IMR-90 (cell line): ENCODE measurements around the gene PTPN23. TPM values are rescaled to one million over a fixed set of nuclear protein-coding genes. Genes with fewer than 3 reads are reported as not detected.

Experiments
- ATAC-seq: fragments of 200-7000 bp; cut with Tn5 transposase; 2 replicates; pipeline ENCODE4 v1.9.1; 2020; ENCODE audit warnings: low read depth, mild to moderate bottlenecking, moderate library complexity
- BruUV-seq: library from RNA; stranded (reverse); fragments of 400-500 nt; replicated peaks from 2 replicates; lab custom pipeline; 2021; lab: Mats Ljungman, UMichigan
- CTCF ChIA-PET: fragments of 300-600 bp; formaldehyde crosslinking; extraction: SDS; loops from one replicate; lab custom pipeline; 2021; ENCODE audit warnings: antibody characterized with exemption; lab: Yijun Ruan, JAX
- POLR2A ChIA-PET: fragments of 300-600 bp; sonication (Branson Sonifier 250); formaldehyde crosslinking; loops from one replicate; lab custom pipeline; 2022; ENCODE audit warnings: antibody characterized with exemption; ENCODE audit not compliant: unreplicated experiment; lab: Charles Lee
- DNase-seq: peaks from one replicate; pipeline ENCODE4 v3.0.0; 2013
- H2AFZ ChIP-seq: replicated peaks from 2 replicates; pipeline ENCODE3; 2013; ENCODE audit warnings: low read length, mild to moderate bottlenecking; ENCODE audit not compliant: poor library complexity
- H2AK5ac ChIP-seq: 2 replicates; pipeline ENCODE4 v1.6.1; 2013; ENCODE audit warnings: low read depth, low read length, inconsistent platforms
- H2AK9ac ChIP-seq: replicated peaks from 2 replicates; pipeline ENCODE3; 2013; ENCODE audit warnings: mild to moderate bottlenecking, low read depth, low read length, moderate library complexity; ENCODE audit not compliant: poor library complexity
- H2BK120ac ChIP-seq: 2 replicates; pipeline ENCODE4 v1.6.1; 2013; ENCODE audit warnings: low read depth, low read length, inconsistent platforms
- H2BK15ac ChIP-seq: 3 replicates; pipeline ENCODE4 v1.6.1; 2013; ENCODE audit warnings: low read depth, low read length, inconsistent platforms
- H2BK20ac ChIP-seq: 2 replicates; pipeline ENCODE4 v1.6.1; 2013; ENCODE audit warnings: low read depth, mild to moderate bottlenecking, inconsistent platforms, low read length, moderate library complexity
- H2BK5ac ChIP-seq: 2 replicates; pipeline ENCODE4 v1.6.1; 2013; ENCODE audit warnings: mild to moderate bottlenecking, low read depth, low read length, inconsistent platforms; ENCODE audit not compliant: poor library complexity, severe bottlenecking
- H3K14ac ChIP-seq: replicated peaks from 2 replicates; pipeline ENCODE4 v1.6.1; 2013; ENCODE audit warnings: low read depth, low read length, inconsistent platforms
- H3K18ac ChIP-seq: 2 replicates; pipeline ENCODE4 v1.6.1; 2013; ENCODE audit warnings: low read depth, low read length, control low read depth
- H3K23ac ChIP-seq: 2 replicates; pipeline ENCODE4 v1.6.1; 2013; ENCODE audit warnings: low read depth, low read length, inconsistent platforms
- H3K27ac ChIP-seq: 2 replicates; pipeline ENCODE4 v1.5.1; 2013; ENCODE audit warnings: mild to moderate bottlenecking, control low read depth, low read length; ENCODE audit not compliant: insufficient read depth
- H3K27me3 ChIP-seq: 2 replicates; pipeline ENCODE4 v1.6.1; 2013; ENCODE audit warnings: low read length; ENCODE audit not compliant: control insufficient read depth, insufficient read depth
- H3K36me3 ChIP-seq: 2 replicates; pipeline ENCODE4 v1.6.1; 2013; ENCODE audit warnings: low read length, mixed read lengths; ENCODE audit not compliant: control insufficient read depth, insufficient read depth
- H3K4ac ChIP-seq: 2 replicates; pipeline ENCODE4 v1.6.1; 2013; ENCODE audit warnings: low read depth, low read length, inconsistent platforms
- H3K4me1 ChIP-seq: 2 replicates; pipeline ENCODE4 v1.6.1; 2013; ENCODE audit warnings: low read length, mixed read lengths; ENCODE audit not compliant: control insufficient read depth, insufficient read depth
- H3K4me2 ChIP-seq: 2 replicates; pipeline ENCODE4 v1.6.1; 2013; ENCODE audit warnings: low read depth, mild to moderate bottlenecking, control low read depth, low read length, moderate library complexity
- H3K4me3 ChIP-seq: 2 replicates; pipeline ENCODE4 v1.5.1; 2013; ENCODE audit warnings: low read depth, mild to moderate bottlenecking, control low read depth, low read length, moderate library complexity; ENCODE audit not compliant: insufficient read depth
- H3K56ac ChIP-seq: 2 replicates; pipeline ENCODE4 v1.6.1; 2013; ENCODE audit warnings: low read length, inconsistent platforms; ENCODE audit not compliant: insufficient read depth; ENCODE audit errors: extremely low read depth
- H3K79me1 ChIP-seq, 2 experiments: 2 replicates each; pipeline ENCODE4 v1.6.1; 2013; ENCODE audit warnings: low read length in 2 of 2, inconsistent platforms in 1 of 2, low read depth in 1 of 2
- H3K9ac ChIP-seq: 2 replicates; pipeline ENCODE4 v1.6.1; 2013; ENCODE audit warnings: low read depth, low read length, control low read depth
- H3K9me1 ChIP-seq: 2 replicates; pipeline ENCODE4 v1.6.1; 2013; ENCODE audit warnings: low read length, inconsistent platforms; ENCODE audit not compliant: insufficient read depth
- H3K9me3 ChIP-seq: 2 replicates; pipeline ENCODE4 v1.6.1; 2013; ENCODE audit warnings: low read length; ENCODE audit not compliant: control insufficient read depth, insufficient read depth
- H4K20me1 ChIP-seq: 2 replicates; pipeline ENCODE4 v1.6.1; 2013; ENCODE audit warnings: low read length, inconsistent platforms; ENCODE audit not compliant: insufficient read depth
- H4K5ac ChIP-seq: 2 replicates; pipeline ENCODE4 v1.6.1; 2013; ENCODE audit warnings: mild to moderate bottlenecking, low read depth, low read length, control low read depth
- H4K8ac ChIP-seq, 2 experiments: 2 replicates each; pipeline ENCODE4 v1.6.1; 2013; ENCODE audit warnings: low read depth in 2 of 2, low read length in 2 of 2, control low read depth in 1 of 2, inconsistent platforms in 1 of 2
- H4K91ac ChIP-seq: 2 replicates; pipeline ENCODE4 v1.6.1; 2013; ENCODE audit warnings: low read depth, low read length, inconsistent platforms; ENCODE audit not compliant: insufficient read depth
- BHLHE40 ChIP-seq: fragments of 150-350 bp; IDR thresholded peaks from 2 replicates; pipeline ENCODE4 v1.6.1; 2016; ENCODE audit warnings: mild to moderate bottlenecking, low read depth, low read length
- CEBPB ChIP-seq: IDR thresholded peaks from 2 replicates; pipeline ENCODE4 v1.6.1; 2012; ENCODE audit warnings: low read depth, low read length, improper control_type of control experiment
- CHD1 ChIP-seq: IDR thresholded peaks from 2 replicates; pipeline ENCODE4 v1.6.1; 2012; ENCODE audit warnings: low read depth, low read length, improper control_type of control experiment
- RCOR1 ChIP-seq: IDR thresholded peaks from 2 replicates; pipeline ENCODE4 v1.6.1; 2012; ENCODE audit warnings: mild to moderate bottlenecking, low read length, improper control_type of control experiment; ENCODE audit not compliant: insufficient replicate concordance
- SMC3 ChIP-seq: fragments of 150-350 bp; IDR thresholded peaks from 2 replicates; pipeline ENCODE4 v1.6.1; 2016; ENCODE audit warnings: low read depth, mild to moderate bottlenecking, antibody characterized with exemption, low read length, moderate library complexity
- WGBS, 2 experiments: methylation state at CpG; one replicate each; pipeline versions ENCODE4 v1.1.5 to v1.1.7; 2013; ENCODE audit warnings: missing lambda C conversion rate in 2 of 2; ENCODE audit not compliant: insufficient read length in 1 of 2; ENCODE audit errors: extremely low coverage in 2 of 2; 5-methylcytosine and 5-hydroxymethylcytosine counted together
- dilution Hi-C: fragments of 300-500 bp; cut with HindIII; formaldehyde crosslinking; loops from one replicate; pipeline ENCODE4 v1.14.3; 2018; ENCODE audit warnings: low sequenced_read_pairs; ENCODE audit not compliant: unreplicated experiment
- in situ Hi-C: fragments of 300-500 bp; cut with MboI; formaldehyde crosslinking; loops from 3 replicates; pipeline ENCODE4 v1.14.3; 2019; ENCODE audit warnings: low sequenced_read_pairs, inconsistent platforms, mixed read lengths
- intact Hi-C: fragments of 100-400 bp; cut with micrococcal nuclease; formaldehyde crosslinking; loops from 2 replicates; pipeline ENCODE4 v1.10.0; 2022
- polyA plus RNA-seq, 3 experiments: library from polyadenylated mRNA; depleted of rRNA; stranded (reverse); fragments of >200 nt; gene quantifications; 2 replicates each; pipeline ENCODE4 v1.2.3, GENCODE V29; 2012; ENCODE audit warnings: low replicate concordance in 1 of 3
- total RNA-seq: library from RNA; depleted of rRNA; stranded (reverse); fragments of >200 nt; gene quantifications from 2 replicates; pipeline ENCODE4 v1.2.3, GENCODE V29; 2012
- TF ChIP-seq, protein P1 (sequence below): conservative IDR thresholded peaks from 2 replicates; pipeline ENCODE4 v1.5.1; 2012; ENCODE audit warnings: mild to moderate bottlenecking, low read depth, low read length, improper control_type of control experiment
- TF ChIP-seq, protein P2 (sequence below): fragments of 150-350 bp; IDR thresholded peaks from 2 replicates; pipeline ENCODE4 v1.6.1; 2016; ENCODE audit warnings: low read depth, mild to moderate bottlenecking, low read length, moderate library complexity, borderline replicate concordance

PTPN23 gene
- total and polyA plus RNA-seq, 2 of the 4 experiments (the other 2 are of a cell fraction): 4.5 to 15.1 TPM

DNA sequence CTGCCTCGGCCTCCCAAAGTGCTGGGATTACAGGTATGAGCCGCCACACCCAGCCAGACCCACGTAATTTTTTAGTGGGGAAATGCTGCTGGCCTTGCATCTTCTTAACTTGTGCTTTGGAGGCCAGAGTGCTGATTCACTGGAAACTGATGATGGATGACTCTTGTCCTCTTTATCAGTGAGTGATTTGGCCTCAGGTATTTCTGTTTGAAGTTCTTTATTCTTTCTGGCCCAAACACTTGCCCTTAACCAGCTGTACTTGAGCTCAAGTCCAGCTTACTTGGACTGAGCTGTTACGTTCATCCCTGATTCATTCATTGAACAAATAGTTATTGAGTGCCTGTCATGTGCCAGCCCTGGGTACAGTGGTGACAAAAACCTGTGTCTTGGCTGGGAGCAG, 4.2 kb downstream of the PTPN23 start:
- no peak overlapping the region for H4K91ac ChIP-seq
- H3K56ac ChIP-seq: no peak overlapping the region
- H2AK9ac ChIP-seq: no peak overlapping the region
- TF ChIP-seq CEBPB (no peak), CHD1 (no peak), RCOR1 (no peak), SMC3 (no peak), BHLHE40 (no peak)
- TF ChIP-seq, protein P1, sequence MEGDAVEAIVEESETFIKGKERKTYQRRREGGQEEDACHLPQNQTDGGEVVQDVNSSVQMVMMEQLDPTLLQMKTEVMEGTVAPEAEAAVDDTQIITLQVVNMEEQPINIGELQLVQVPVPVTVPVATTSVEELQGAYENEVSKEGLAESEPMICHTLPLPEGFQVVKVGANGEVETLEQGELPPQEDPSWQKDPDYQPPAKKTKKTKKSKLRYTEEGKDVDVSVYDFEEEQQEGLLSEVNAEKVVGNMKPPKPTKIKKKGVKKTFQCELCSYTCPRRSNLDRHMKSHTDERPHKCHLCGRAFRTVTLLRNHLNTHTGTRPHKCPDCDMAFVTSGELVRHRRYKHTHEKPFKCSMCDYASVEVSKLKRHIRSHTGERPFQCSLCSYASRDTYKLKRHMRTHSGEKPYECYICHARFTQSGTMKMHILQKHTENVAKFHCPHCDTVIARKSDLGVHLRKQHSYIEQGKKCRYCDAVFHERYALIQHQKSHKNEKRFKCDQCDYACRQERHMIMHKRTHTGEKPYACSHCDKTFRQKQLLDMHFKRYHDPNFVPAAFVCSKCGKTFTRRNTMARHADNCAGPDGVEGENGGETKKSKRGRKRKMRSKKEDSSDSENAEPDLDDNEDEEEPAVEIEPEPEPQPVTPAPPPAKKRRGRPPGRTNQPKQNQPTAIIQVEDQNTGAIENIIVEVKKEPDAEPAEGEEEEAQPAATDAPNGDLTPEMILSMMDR: no peak
- TF ChIP-seq, protein P2, sequence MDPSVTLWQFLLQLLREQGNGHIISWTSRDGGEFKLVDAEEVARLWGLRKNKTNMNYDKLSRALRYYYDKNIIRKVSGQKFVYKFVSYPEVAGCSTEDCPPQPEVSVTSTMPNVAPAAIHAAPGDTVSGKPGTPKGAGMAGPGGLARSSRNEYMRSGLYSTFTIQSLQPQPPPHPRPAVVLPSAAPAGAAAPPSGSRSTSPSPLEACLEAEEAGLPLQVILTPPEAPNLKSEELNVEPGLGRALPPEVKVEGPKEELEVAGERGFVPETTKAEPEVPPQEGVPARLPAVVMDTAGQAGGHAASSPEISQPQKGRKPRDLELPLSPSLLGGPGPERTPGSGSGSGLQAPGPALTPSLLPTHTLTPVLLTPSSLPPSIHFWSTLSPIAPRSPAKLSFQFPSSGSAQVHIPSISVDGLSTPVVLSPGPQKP: no peak
- H3K9me1 ChIP-seq: peaks cover 10% of the 10 kb centered on the region
- H3K18ac ChIP-seq: no peak overlapping the region
- H3K4me2 ChIP-seq: no peak overlapping the region
- no peaks in the 10 kb centered on the region for H3K27me3 ChIP-seq
- H3K79me1 ChIP-seq: peaks cover 34 to 78% of the 10 kb centered on the region in 2 experiments
- H3K9me3 ChIP-seq: no peaks in the 10 kb centered on the region
- H4K20me1 ChIP-seq: peaks cover 60% of the 10 kb centered on the region
- H2BK20ac ChIP-seq: no peak overlapping the region
- no peak overlapping the region for H3K23ac ChIP-seq
- DNase-seq (peak; percentile 25), ATAC-seq (no peak)
- H3K36me3 ChIP-seq: peaks cover 6% of the 10 kb centered on the region
- no peak overlapping the region for H2BK120ac ChIP-seq
- H2AK5ac ChIP-seq: no peak overlapping the region
- no peak overlapping the region for H3K4me3 ChIP-seq
- H3K9ac ChIP-seq: no peak overlapping the region
- H3K4ac ChIP-seq: no peak overlapping the region
- H2BK5ac ChIP-seq: no peak overlapping the region
- H3K14ac ChIP-seq: no peak overlapping the region
- POLR2A ChIA-PET: no interaction called here
- dilution Hi-C loops (no loop called here), in situ Hi-C loops (no loop called here), intact Hi-C loops (no loop called here)
- H4K8ac ChIP-seq: no peak overlapping the region
- H2BK15ac ChIP-seq: no peak overlapping the region
- CTCF ChIA-PET: no interaction called here
- no peak overlapping the region for H4K5ac ChIP-seq
- peaks cover 4% of the 10 kb centered on the region for H3K4me1 ChIP-seq
- H2AFZ ChIP-seq: no peak overlapping the region
- BruUV-seq: no TSS peak
- WGBS, 2 experiments: no CpG with 5 or more reads among the region's 4 CpGs
- H3K27ac ChIP-seq: no peak overlapping the region
